ENCODE data around the gene PDE7B.
"Not testable (repeated sequence)": the region's sequence is repeated elsewhere in the genome, so short reads cannot be mapped to it uniquely, and the experiment has no call there.

The PDE7B gene

GRCh38 chr6:136077834-136078576, 226.5 kb downstream of the PDE7B start:
- DNase-seq, result no peak

- DNase-seq, result no peak
Measured at GRCh38 chr6:136079701-136080565, 228.4 kb downstream of the PDE7B start.

GRCh38 chr6:136083540-136083939, 232.0 kb downstream of the PDE7B start:
- DNase-seq, result no peak

- no peak for DNase-seq
Measured at GRCh38 chr6:136084403-136084802, 232.9 kb downstream of the PDE7B start.

GRCh38 chr6:136085370-136086115, 234.0 kb downstream of the PDE7B start:
- no peak for DNase-seq

GRCh38 chr6:136086686-136087085, 235.2 kb downstream of the PDE7B start:
- no peak for DNase-seq

- DNase-seq, result no peak
Measured at GRCh38 chr6:136087986-136088385, 236.5 kb downstream of the PDE7B start.

GRCh38 chr6:136088693-136089092, 237.2 kb downstream of the PDE7B start:
- DNase-seq, result no peak

- DNase-seq, result no peak
Measured at GRCh38 chr6:136089876-136090275, 238.4 kb downstream of the PDE7B start.

- DNase-seq, result no peak
Measured at GRCh38 chr6:136090929-136091328, 239.4 kb downstream of the PDE7B start.

- peak; percentile 59 for DNase-seq
Measured at GRCh38 chr6:136092897-136093296, 241.4 kb downstream of the PDE7B start.

- no peak for DNase-seq
Measured at GRCh38 chr6:136093835-136094234, 242.3 kb downstream of the PDE7B start.

GRCh38 chr6:136094812-136095211, 243.3 kb downstream of the PDE7B start:
- DNase-seq, result no peak

- DNase-seq, result no peak
Measured at GRCh38 chr6:136095986-136096385, 244.5 kb downstream of the PDE7B start.

- no peak for DNase-seq
Measured at GRCh38 chr6:136102991-136103688, 251.6 kb downstream of the PDE7B start.

- no peak for DNase-seq
Measured at GRCh38 chr6:136103763-136104311, 252.3 kb downstream of the PDE7B start.

- DNase-seq, result no peak
Measured at GRCh38 chr6:136104556-136104955, 253.1 kb downstream of the PDE7B start.

GRCh38 chr6:136105797-136106196, 254.3 kb downstream of the PDE7B start:
- DNase-seq, result not testable (repeated sequence)

GRCh38 chr6:136108361-136108945, 257.0 kb downstream of the PDE7B start:
- DNase-seq, result no peak

GRCh38 chr6:136111831-136112230, 260.3 kb downstream of the PDE7B start:
- DNase-seq, result no peak

GRCh38 chr6:136112262-136112661, 260.8 kb downstream of the PDE7B start:
- no peak for DNase-seq

GRCh38 chr6:136113736-136114173, 262.3 kb downstream of the PDE7B start:
- peak; percentile 95 for DNase-seq
